HepG2 (cell line): Measurements from ENCODE around the gene FRAS1. TPM values are rescaled to one million over a fixed set of nuclear protein-coding genes. Genes with fewer than 3 reads are reported as not detected.

ENCODE experiments used
- ATAC-seq: fragments of 200-7000 bp; cut with Tn5 transposase; 3 replicates; pipeline ENCODE4 v1.9.1; 2020; ENCODE audit warnings: mild to moderate bottlenecking, moderate library complexity
- BruUV-seq: library from RNA; stranded (reverse); fragments of 400-500 nt; replicated peaks from 2 replicates; lab custom pipeline; 2021; lab: Mats Ljungman, UMichigan
- CTCF ChIA-PET: fragments of 300-600 bp; formaldehyde crosslinking; extraction: SDS; loops from one replicate; lab custom pipeline; 2021; ENCODE audit warnings: low total read pairs, inconsistent platforms, low intra/inter-chr PET ratio; lab: Yijun Ruan, JAX
- POLR2A ChIA-PET: fragments of 350-600 bp; sonication (Branson Sonifier 250); formaldehyde crosslinking; loops from one replicate; lab custom pipeline; 2020; ENCODE audit warnings: antibody characterized with exemption, inconsistent platforms; lab: Yijun Ruan, JAX
- DNase-seq: peaks from one replicate; pipeline ENCODE4 v3.0.0-alpha.2; 2015; ENCODE audit warnings: low spot score
- FAIRE-seq: peaks from 3 replicates; lab custom pipeline; 2011; peaks lifted over from hg19 to GRCh38; lab: Jason Lieb, UNC
- H2AFZ ChIP-seq: one replicate; pipeline ENCODE4 v1.6.1; 2011; ENCODE audit warnings: low read length, inconsistent platforms
- H3K27ac ChIP-seq: fragments of 300-600 bp; 3 replicates; pipeline ENCODE4 v1.8.0; 2011; ENCODE audit warnings: mixed run types, mild to moderate bottlenecking, mixed read lengths, low read length, inconsistent platforms; ENCODE audit not compliant: insufficient read depth; ENCODE audit errors: extremely low read length
- H3K27me3 ChIP-seq, 2 experiments: fragments of 200-600 bp in 1 of 2; 2 replicates in 1 of 2; 3 replicates in 1 of 2; pipeline versions ENCODE4 v1.6.0 to v1.8.0; 2011; ENCODE audit warnings: low read length in 2 of 2, mild to moderate bottlenecking in 2 of 2, moderate library complexity in 2 of 2, inconsistent platforms in 1 of 2; ENCODE audit not compliant: insufficient read depth in 2 of 2, control insufficient read depth in 1 of 2
- H3K36me3 ChIP-seq, 2 experiments: fragments of 200-600 bp in 1 of 2; replicated peaks in 1 of 2; 2 replicates in 1 of 2; 3 replicates in 1 of 2; pipeline versions ENCODE4 v1.5.1 to v1.8.0; 2011; ENCODE audit warnings: low read length in 2 of 2, inconsistent platforms in 1 of 2; ENCODE audit not compliant: insufficient read depth in 2 of 2, control insufficient read depth in 1 of 2
- H3K4me1 ChIP-seq: 2 replicates; pipeline ENCODE4 v1.5.1; 2012; ENCODE audit warnings: low read length, inconsistent platforms; ENCODE audit not compliant: insufficient read depth
- H3K4me2 ChIP-seq: 2 replicates; pipeline ENCODE4 v1.6.0; 2011; ENCODE audit warnings: low read depth, low read length, inconsistent platforms
- H3K4me3 ChIP-seq, 3 experiments: fragments of 200-600 bp in 1 of 3; sonication (generic), shearing (Covaris generic) in 1 of 3; replicated peaks in 1 of 3; 2 replicates each; pipeline ENCODE4 v1.5.1; 2011 to 2016; ENCODE audit warnings: low read length in 3 of 3, inconsistent platforms in 2 of 3, low read depth in 2 of 3, mild to moderate bottlenecking in 2 of 3, control low read depth in 1 of 3, mixed read lengths in 1 of 3; ENCODE audit not compliant: insufficient read depth in 1 of 3
- H3K79me2 ChIP-seq: one replicate; pipeline ENCODE4 v1.6.1; 2011; ENCODE audit warnings: low read length, inconsistent platforms; ENCODE audit not compliant: insufficient read depth
- H3K9ac ChIP-seq: 2 replicates; pipeline ENCODE4 v1.6.0; 2011; ENCODE audit warnings: mild to moderate bottlenecking, low read depth, low read length, inconsistent platforms; ENCODE audit not compliant: insufficient read depth
- H3K9me3 ChIP-seq: 2 replicates; pipeline ENCODE4 v1.5.1; 2012; ENCODE audit warnings: mild to moderate bottlenecking, low read length
- H4K20me1 ChIP-seq: 2 replicates; pipeline ENCODE4 v1.6.0; 2011; ENCODE audit warnings: inconsistent platforms, mild to moderate bottlenecking, low read length, moderate library complexity; ENCODE audit not compliant: insufficient read depth
- CENPBD1 ChIP-seq: sonication (generic); formaldehyde crosslinking; IDR thresholded peaks from 2 replicates; pipeline ENCODE4 v1.8.0; 2022; ENCODE audit warnings: missing genetic modification reagents, low read depth, mild to moderate bottlenecking, borderline replicate concordance
- ZNF260 ChIP-seq: sonication (generic); formaldehyde crosslinking; IDR thresholded peaks from 2 replicates; pipeline ENCODE4 v1.4.0; 2020; ENCODE audit warnings: missing genetic modification reagents, low read depth, mild to moderate bottlenecking, borderline replicate concordance
- ZNF3 ChIP-seq: IDR thresholded peaks from 2 replicates; pipeline ENCODE4 v1.7.0; 2017; ENCODE audit warnings: inconsistent platforms
- ZNF646 ChIP-seq: sonication (generic); formaldehyde crosslinking; IDR thresholded peaks from 2 replicates; pipeline ENCODE4 v1.9.0; 2021; ENCODE audit warnings: mild to moderate bottlenecking, missing genetic modification reagents
- WGBS: methylation state at CpG from one replicate; pipeline ENCODE4 v1.1.6; 2017; ENCODE audit warnings: low lambda C conversion rate; 5-methylcytosine and 5-hydroxymethylcytosine counted together
- in situ Hi-C: cut with HindIII; loops from 2 replicates; pipeline ENCODE4 v1.10.0; 2017; ENCODE audit warnings: low pct_unique_long_range_greater_than_20kb; ENCODE audit not compliant: extremely low pct_ligation_motif_present
- intact Hi-C: fragments of 100-400 bp; cut with micrococcal nuclease; formaldehyde crosslinking; loops from one replicate; pipeline ENCODE4 v1.10.0; 2022; ENCODE audit not compliant: unreplicated experiment
- polyA plus RNA-seq, 8 experiments: library from polyadenylated mRNA; depleted of rRNA in 3 of 8; stranded (reverse) in 7 of 8; unstranded in 1 of 8; fragments of >200 nt; fragmentation: Illumina TruSeq in 4 of 8; extraction: Trizol in 4 of 8; gene quantifications; 2 replicates each; pipeline versions ENCODE4 v1.2.1 to v1.2.3, GENCODE V29; 2011 to 2016; ENCODE audit warnings: low read depth in 4 of 8, missing spikeins in 1 of 8, mixed read lengths in 1 of 8; ENCODE audit not compliant: insufficient read depth in 1 of 8
- total RNA-seq, 5 experiments: library from RNA; depleted of rRNA; stranded (reverse); fragments of >200 nt; fragmentation: Illumina TruSeq; extraction: Trizol; gene quantifications; 2 replicates each; pipeline ENCODE4 v1.2.3, GENCODE V29; 2016; ENCODE audit warnings: low read depth in 1 of 5

FRAS1 gene
- total and polyA plus RNA-seq, 2 of the 13 experiments (the other 11 are each of a cell fraction or from before 2014, with no cell fraction given), result 22.5 to 31.6 TPM

- H3K79me2 ChIP-seq, result no peaks in the 10 kb centered on the region
- POLR2A ChIA-PET, result no interaction called here
- no peaks in the 10 kb centered on the region for H3K27me3 ChIP-seq
- DNase-seq (no peak), ATAC-seq (no peak), FAIRE-seq (no peak)
- no peak overlapping the region for H3K9ac ChIP-seq
- BruUV-seq, result no TSS peak
- in situ Hi-C loops, result no loop called here
- H3K27ac ChIP-seq, result no peak overlapping the region
- intact Hi-C loops, result no loop called here
- H2AFZ ChIP-seq, result no peak overlapping the region
- no peaks in the 10 kb centered on the region for H3K9me3 ChIP-seq
- no peaks in the 10 kb centered on the region for H3K4me1 ChIP-seq
- no peak overlapping the region for H3K4me3 ChIP-seq
- H3K4me2 ChIP-seq, result no peak overlapping the region
- no peak for TF ChIP-seq ZNF646
- no peak for TF ChIP-seq ZNF260 (CRISPR knock-in tag)
- no peak for TF ChIP-seq CENPBD1 (CRISPR knock-in tag)
- no peak for TF ChIP-seq ZNF3 (CRISPR knock-in tag)
- TF ChIP-seq, all 625 proteins: peak for 0
- Histone ChIP-seq H3K36me3 (peaks cover 0 to 7% of the 10 kb centered on the region in 2 experiments; a peak in 3 of 5 replicates), H4K20me1 (no peaks in the 10 kb centered on the region)
- WGBS, result 93% methylated on average over 3 of the region's 3 CpGs
- CTCF ChIA-PET, result no interaction called here
Observed at GRCh38 chr4:78244705-78245485, 187.8 kb downstream of the FRAS1 start.
